ENCODE data around the gene PDZD2.

The PDZD2 gene

DNA sequence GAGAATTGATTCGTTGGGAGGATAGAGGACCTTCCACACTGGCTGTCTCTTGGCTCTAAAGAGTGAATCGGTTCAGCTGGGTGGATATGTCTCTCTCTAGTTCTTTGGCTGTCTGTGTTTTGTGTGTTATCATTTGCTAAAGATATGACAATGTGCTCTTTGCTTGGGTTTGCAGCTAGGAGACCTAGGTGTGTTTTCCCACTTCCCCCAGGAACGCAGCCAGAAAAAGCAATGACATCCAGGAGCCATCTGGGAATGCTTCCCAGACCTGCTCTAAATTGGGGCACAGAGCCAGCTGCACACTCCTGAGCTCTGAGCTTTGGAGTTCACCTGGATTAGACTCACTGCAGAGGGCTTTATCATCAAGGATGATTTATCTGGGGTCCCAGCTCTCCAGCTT is 12.8 kb upstream of the PDZD2 start:
- Histone ChIP-seq H3K4me3 (ENCODE audit: low read length, poor library complexity, severe bottlenecking) (no peak overlapping the region), H3K4me2 (ENCODE audit: low read depth, low read length, poor library complexity, severe bottlenecking) (no peak overlapping the region), H3K9me2 (replicated peaks; ENCODE audit: low read depth, low read length) (no peaks in the 10 kb centered on the region), H3K9me3 (ENCODE audit: insufficient read depth, low read depth, low read length) (no peaks in the 10 kb centered on the region), H2AFZ (ENCODE audit: low read length) (no peak overlapping the region), H4K20me1 (ENCODE audit: insufficient read depth, low read length, poor library complexity, severe bottlenecking) (no peaks in the 10 kb centered on the region), H3K36me3 (ENCODE audit: insufficient read depth, low read length) (no peaks in the 10 kb centered on the region), H3K79me2 (ENCODE audit: insufficient read depth, low read length) (no peaks in the 10 kb centered on the region), H3K27me3 (ENCODE audit: insufficient read depth, low read length, poor library complexity, severe bottlenecking) (no peaks in the 10 kb centered on the region), H3K4me1 (ENCODE audit: insufficient read depth, low read length, poor library complexity, severe bottlenecking) (no peaks in the 10 kb centered on the region), H3K9ac (ENCODE audit: low read depth, low read length, poor library complexity, severe bottlenecking) (no peak overlapping the region), H3F3A (ENCODE audit: low read depth) (no peaks in the 10 kb centered on the region)
- TF ChIP-seq, protein P1, sequence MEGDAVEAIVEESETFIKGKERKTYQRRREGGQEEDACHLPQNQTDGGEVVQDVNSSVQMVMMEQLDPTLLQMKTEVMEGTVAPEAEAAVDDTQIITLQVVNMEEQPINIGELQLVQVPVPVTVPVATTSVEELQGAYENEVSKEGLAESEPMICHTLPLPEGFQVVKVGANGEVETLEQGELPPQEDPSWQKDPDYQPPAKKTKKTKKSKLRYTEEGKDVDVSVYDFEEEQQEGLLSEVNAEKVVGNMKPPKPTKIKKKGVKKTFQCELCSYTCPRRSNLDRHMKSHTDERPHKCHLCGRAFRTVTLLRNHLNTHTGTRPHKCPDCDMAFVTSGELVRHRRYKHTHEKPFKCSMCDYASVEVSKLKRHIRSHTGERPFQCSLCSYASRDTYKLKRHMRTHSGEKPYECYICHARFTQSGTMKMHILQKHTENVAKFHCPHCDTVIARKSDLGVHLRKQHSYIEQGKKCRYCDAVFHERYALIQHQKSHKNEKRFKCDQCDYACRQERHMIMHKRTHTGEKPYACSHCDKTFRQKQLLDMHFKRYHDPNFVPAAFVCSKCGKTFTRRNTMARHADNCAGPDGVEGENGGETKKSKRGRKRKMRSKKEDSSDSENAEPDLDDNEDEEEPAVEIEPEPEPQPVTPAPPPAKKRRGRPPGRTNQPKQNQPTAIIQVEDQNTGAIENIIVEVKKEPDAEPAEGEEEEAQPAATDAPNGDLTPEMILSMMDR (conservative IDR thresholded peaks at IDR 0.05; ENCODE audit: low read length), result no peak
- no peak for TF ChIP-seq EZH2phosphoT487 (IDR thresholded peaks at IDR 0.05; ENCODE audit: borderline replicate concordance)

GRCh38 chr5:31626604-31627234 is 12.2 kb upstream of the PDZD2 start:
- Histone ChIP-seq H3K9me3 (ENCODE audit: insufficient read depth, low read depth, low read length) (no peaks in the 10 kb centered on the region), H3F3A (ENCODE audit: low read depth) (no peaks in the 10 kb centered on the region), H3K4me2 (ENCODE audit: low read depth, low read length, poor library complexity, severe bottlenecking) (no peak overlapping the region), H3K9ac (ENCODE audit: low read depth, low read length, poor library complexity, severe bottlenecking) (no peak overlapping the region), H3K9me2 (replicated peaks; ENCODE audit: low read depth, low read length) (no peaks in the 10 kb centered on the region), H3K4me3 (ENCODE audit: low read length, poor library complexity, severe bottlenecking) (no peak overlapping the region), H3K36me3 (ENCODE audit: insufficient read depth, low read length) (no peaks in the 10 kb centered on the region), H3K27me3 (ENCODE audit: insufficient read depth, low read length, poor library complexity, severe bottlenecking) (no peaks in the 10 kb centered on the region), H3K4me1 (ENCODE audit: insufficient read depth, low read length, poor library complexity, severe bottlenecking) (no peaks in the 10 kb centered on the region), H4K20me1 (ENCODE audit: insufficient read depth, low read length, poor library complexity, severe bottlenecking) (no peaks in the 10 kb centered on the region), H3K79me2 (ENCODE audit: insufficient read depth, low read length) (no peaks in the 10 kb centered on the region), H2AFZ (ENCODE audit: low read length) (no peak overlapping the region)
- TF ChIP-seq EZH2phosphoT487 (IDR thresholded peaks at IDR 0.05; ENCODE audit: borderline replicate concordance), result no peak
- TF ChIP-seq, protein P1 (conservative IDR thresholded peaks at IDR 0.05; ENCODE audit: low read length), result no peak

DNA sequence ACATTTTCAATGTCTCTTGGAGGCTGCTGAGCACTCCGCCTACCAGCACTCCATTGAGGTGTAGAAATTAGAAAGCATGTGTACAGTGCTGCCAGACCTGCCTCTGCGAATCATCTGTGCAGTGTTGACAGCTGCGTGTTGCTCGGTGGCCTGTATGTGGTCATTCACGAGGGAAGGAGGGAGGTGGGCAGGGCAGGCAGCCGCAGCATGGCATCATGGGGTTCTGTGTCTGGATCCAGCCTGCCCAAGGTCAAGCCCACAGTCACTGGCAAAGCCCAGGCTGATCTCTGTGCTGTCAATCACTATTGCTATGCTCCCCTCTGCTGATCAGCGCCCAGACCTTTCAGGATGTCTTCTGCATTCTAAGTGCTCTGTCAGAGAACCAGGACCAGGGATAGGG is 8.0 kb upstream of the PDZD2 start:
- Histone ChIP-seq H3K79me2 (ENCODE audit: insufficient read depth, low read length) (no peaks in the 10 kb centered on the region), H3K27me3 (ENCODE audit: insufficient read depth, low read length, poor library complexity, severe bottlenecking) (no peaks in the 10 kb centered on the region), H3K9ac (ENCODE audit: low read depth, low read length, poor library complexity, severe bottlenecking) (no peak overlapping the region), H3K9me3 (ENCODE audit: insufficient read depth, low read depth, low read length) (no peaks in the 10 kb centered on the region), H3K36me3 (ENCODE audit: insufficient read depth, low read length) (no peaks in the 10 kb centered on the region), H3K4me2 (ENCODE audit: low read depth, low read length, poor library complexity, severe bottlenecking) (no peak overlapping the region), H2AFZ (ENCODE audit: low read length) (no peak overlapping the region), H3F3A (ENCODE audit: low read depth) (no peaks in the 10 kb centered on the region), H3K4me3 (ENCODE audit: low read length, poor library complexity, severe bottlenecking) (no peak overlapping the region), H3K4me1 (ENCODE audit: insufficient read depth, low read length, poor library complexity, severe bottlenecking) (no peaks in the 10 kb centered on the region), H3K9me2 (replicated peaks; ENCODE audit: low read depth, low read length) (no peaks in the 10 kb centered on the region), H4K20me1 (ENCODE audit: insufficient read depth, low read length, poor library complexity, severe bottlenecking) (no peaks in the 10 kb centered on the region)
- TF ChIP-seq, protein P1 (conservative IDR thresholded peaks at IDR 0.05; ENCODE audit: low read length), result no peak
- TF ChIP-seq EZH2phosphoT487 (IDR thresholded peaks at IDR 0.05; ENCODE audit: borderline replicate concordance), result no peak

Measured in Loucy (cell line).